Activated naive CD4-positive, alpha-beta T cell treated with anti-CD3 and anti-CD28 coated beads for 36 hours (primary cell): ENCODE data around the gene RAB25. TPM values are rescaled to one million over a fixed set of nuclear protein-coding genes. Genes with fewer than 3 reads are reported as not detected.

Source experiments
- CTCF ChIA-PET: fragments of 350-600 bp; sonication (Branson Sonifier 250); formaldehyde crosslinking; loops from one replicate; lab custom pipeline; 2021; ENCODE audit warnings: antibody characterized with exemption; lab: Charles Lee
- DNase-seq: peaks from one replicate; pipeline ENCODE4 v3.0.0-alpha.2; 2020
- H3K27ac Mint-ChIP-seq: one replicate; pipeline ENCODE4 v1.8.0; 2021; ENCODE audit warnings: mild to moderate bottlenecking, mixed read lengths
- H3K27me3 Mint-ChIP-seq: one replicate; pipeline ENCODE4 v1.8.0; 2021; ENCODE audit warnings: low read depth, mixed read lengths
- H3K36me3 Mint-ChIP-seq: one replicate; pipeline ENCODE4 v1.8.0; 2021; ENCODE audit warnings: low read depth, mixed read lengths
- H3K4me1 Mint-ChIP-seq: one replicate; pipeline ENCODE4 v1.8.0; 2021; ENCODE audit warnings: low read depth, mixed read lengths
- H3K4me3 Mint-ChIP-seq: one replicate; pipeline ENCODE4 v1.8.0; 2021; ENCODE audit warnings: mild to moderate bottlenecking, moderate library complexity, mixed read lengths
- H3K9me3 Mint-ChIP-seq: one replicate; pipeline ENCODE4 v1.8.0; 2021; ENCODE audit warnings: mixed read lengths
- intact Hi-C: fragments of 100-400 bp; cut with micrococcal nuclease; formaldehyde crosslinking; loops from one replicate; pipeline ENCODE4 v1.15.1; 2023
- total RNA-seq, 2 experiments: library from RNA; stranded (reverse); gene quantifications; one replicate each; pipeline ENCODE4 v1.2.3, GENCODE V29; 2021

RAB25 gene
- total RNA-seq, 2 experiments from 2014 or later, result 1.3 TPM

- intact Hi-C loops, result no loop called here
- no peak overlapping the region for H3K27ac Mint-ChIP-seq
- CTCF ChIA-PET, result interaction anchor here (1.3 kb wide), 1 partner anchor 56 kb away, joined by 6 read pairs; no protein-coding TSS in a partner anchor
These were observed 12.8 kb downstream of the RAB25 start for GRCh38 chr1:156073740-156074139.

GRCh38 chr1:156074661-156075060, 13.7 kb downstream of the RAB25 start:
- no peak for DNase-seq
- H3K9me3 Mint-ChIP-seq, result no peaks in the 10 kb centered on the region
- no peaks in the 10 kb centered on the region for H3K27me3 Mint-ChIP-seq
- no peaks in the 10 kb centered on the region for H3K4me1 Mint-ChIP-seq
- no peaks in the 10 kb centered on the region for H3K36me3 Mint-ChIP-seq
- H3K4me3 Mint-ChIP-seq, result no peak overlapping the region
- CTCF ChIA-PET, result interaction anchor here (0.5 to 1.0 kb wide), 5 partner anchors 8 to 120 kb away, joined by 3 to 5 read pairs (median 3); no protein-coding TSS in a partner anchor
- no peak overlapping the region for H3K27ac Mint-ChIP-seq
- intact Hi-C loops, result no loop called here

More at GRCh38 chr1:156073740-156074139, 12.8 kb downstream of the RAB25 start:
- Mint-ChIP-seq H3K36me3 (no peaks in the 10 kb centered on the region), H3K4me1 (no peaks in the 10 kb centered on the region), H3K9me3 (no peaks in the 10 kb centered on the region), H3K27me3 (no peaks in the 10 kb centered on the region), H3K4me3 (no peak overlapping the region)
- DNase-seq, result no peak

- intact Hi-C loops, result no loop called here
- Mint-ChIP-seq H3K36me3 (no peaks in the 10 kb centered on the region), H3K27me3 (no peaks in the 10 kb centered on the region), H3K27ac (no peak overlapping the region), H3K4me1 (no peaks in the 10 kb centered on the region), H3K9me3 (no peaks in the 10 kb centered on the region), H3K4me3 (no peak overlapping the region)
- DNase-seq, result no peak
- CTCF ChIA-PET, result interaction anchor here (0.6 to 1.0 kb wide), 4 partner anchors 9 to 71 kb away, joined by 3 to 4 read pairs (median 3); no protein-coding TSS in a partner anchor
These were observed 14.2 kb downstream of the RAB25 start for GRCh38 chr1:156075162-156075561.

GRCh38 chr1:156075775-156076204, 14.8 kb downstream of the RAB25 start:
- CTCF ChIA-PET, result interaction anchor here (0.6 to 0.7 kb wide), 2 partner anchors 10 to 70 kb away, joined by 3 read pairs; no protein-coding TSS in a partner anchor
- Mint-ChIP-seq H3K9me3 (no peaks in the 10 kb centered on the region), H3K4me3 (no peak overlapping the region), H3K27ac (no peak overlapping the region), H3K27me3 (no peaks in the 10 kb centered on the region), H3K4me1 (no peaks in the 10 kb centered on the region), H3K36me3 (no peaks in the 10 kb centered on the region)
- no peak for DNase-seq
- intact Hi-C loops, result no loop called here

GRCh38 chr1:156076609-156077429, 15.9 kb downstream of the RAB25 start:
- H3K27ac Mint-ChIP-seq, result no peak overlapping the region

GRCh38 chr1:156077430-156077760, 16.4 kb downstream of the RAB25 start:
- H3K4me1 Mint-ChIP-seq, result no peaks in the 10 kb centered on the region
- H3K4me3 Mint-ChIP-seq, result no peak overlapping the region
- H3K36me3 Mint-ChIP-seq, result no peaks in the 10 kb centered on the region
- H3K27ac Mint-ChIP-seq, result no peak overlapping the region
- H3K9me3 Mint-ChIP-seq, result no peaks in the 10 kb centered on the region
- CTCF ChIA-PET, result no interaction called here
- peaks cover 5% of the 10 kb centered on the region for H3K27me3 Mint-ChIP-seq
- DNase-seq, result no peak
- intact Hi-C loops, result no loop called here

More at GRCh38 chr1:156076609-156077429, 15.9 kb downstream of the RAB25 start:
- CTCF ChIA-PET, result no interaction called here
- Mint-ChIP-seq H3K36me3 (no peaks in the 10 kb centered on the region), H3K27me3 (peaks cover 5% of the 10 kb centered on the region), H3K4me3 (peak overlapping the region; percentile 27), H3K4me1 (no peaks in the 10 kb centered on the region), H3K9me3 (no peaks in the 10 kb centered on the region)
- intact Hi-C loops, result no loop called here
- no peak for DNase-seq

GRCh38 chr1:156078728-156079127, 17.8 kb downstream of the RAB25 start:
- no peak for DNase-seq
- Mint-ChIP-seq H3K4me1 (peaks cover 5% of the 10 kb centered on the region), H3K27me3 (peaks cover 12% of the 10 kb centered on the region), H3K36me3 (no peaks in the 10 kb centered on the region), H3K4me3 (no peak overlapping the region), H3K9me3 (no peaks in the 10 kb centered on the region), H3K27ac (no peak overlapping the region)
- CTCF ChIA-PET, result interaction anchor here (1.0 to 2.2 kb wide), 3 partner anchors 12 to 18 kb away, joined by 3 to 19 read pairs (median 5); no protein-coding TSS in a partner anchor
- intact Hi-C loops, result no loop called here

GRCh38 chr1:156079762-156080161, 18.8 kb downstream of the RAB25 start:
- no peak for DNase-seq
- CTCF ChIA-PET, result interaction anchor here (2.2 kb wide), 1 partner anchor 13 kb away, joined by 19 read pairs; no protein-coding TSS in a partner anchor
- Mint-ChIP-seq H3K27ac (no peak overlapping the region), H3K4me3 (no peak overlapping the region), H3K36me3 (no peaks in the 10 kb centered on the region), H3K27me3 (peaks cover 16% of the 10 kb centered on the region), H3K9me3 (no peaks in the 10 kb centered on the region), H3K4me1 (peaks cover 5% of the 10 kb centered on the region)
- intact Hi-C loops, result no loop called here

GRCh38 chr1:156080241-156080862, 19.4 kb downstream of the RAB25 start:
- peaks cover 16% of the 10 kb centered on the region for H3K27me3 Mint-ChIP-seq
- no peak overlapping the region for H3K4me3 Mint-ChIP-seq
- no peak overlapping the region for H3K27ac Mint-ChIP-seq
- DNase-seq, result no peak
- H3K9me3 Mint-ChIP-seq, result no peaks in the 10 kb centered on the region
- peaks cover 5% of the 10 kb centered on the region for H3K4me1 Mint-ChIP-seq
- intact Hi-C loops, result no loop called here
- CTCF ChIA-PET, result interaction anchor here (2.2 kb wide), 1 partner anchor 14 kb away, joined by 19 read pairs; no protein-coding TSS in a partner anchor
- no peaks in the 10 kb centered on the region for H3K36me3 Mint-ChIP-seq

- H3K4me1 Mint-ChIP-seq, result peaks cover 5% of the 10 kb centered on the region
- DNase-seq, result no peak
- H3K4me3 Mint-ChIP-seq, result peak overlapping the region; percentile 45
- intact Hi-C loops, result no loop called here
- H3K27ac Mint-ChIP-seq, result no peak overlapping the region
- no peaks in the 10 kb centered on the region for H3K36me3 Mint-ChIP-seq
- CTCF ChIA-PET, result no interaction called here
- H3K9me3 Mint-ChIP-seq, result no peaks in the 10 kb centered on the region
- peaks cover 16% of the 10 kb centered on the region for H3K27me3 Mint-ChIP-seq
These were observed 19.9 kb downstream of the RAB25 start for GRCh38 chr1:156080863-156081179.

GRCh38 chr1:156081180-156081916, 20.4 kb downstream of the RAB25 start:
- DNase-seq, result no peak
- no peak overlapping the region for H3K27ac Mint-ChIP-seq
- H3K27me3 Mint-ChIP-seq, result peaks cover 20% of the 10 kb centered on the region
- no peaks in the 10 kb centered on the region for H3K9me3 Mint-ChIP-seq
- H3K4me1 Mint-ChIP-seq, result peaks cover 5% of the 10 kb centered on the region
- peak overlapping the region; percentile 75 for H3K4me3 Mint-ChIP-seq
- CTCF ChIA-PET, result interaction anchor here (2.5 kb wide), 1 partner anchor 16 kb away, joined by 6 read pairs; no protein-coding TSS in a partner anchor
- intact Hi-C loops, result no loop called here
- no peaks in the 10 kb centered on the region for H3K36me3 Mint-ChIP-seq

GRCh38 chr1:156081917-156082308, 21.0 kb downstream of the RAB25 start:
- CTCF ChIA-PET, result interaction anchor here (1.2 to 3.5 kb wide), 4 partner anchors 9 to 46 kb away, joined by 3 to 28 read pairs (median 8); no protein-coding TSS in a partner anchor

More at GRCh38 chr1:156081917-156082308, 21.0 kb downstream of the RAB25 start:
- Mint-ChIP-seq H3K4me3 (peak overlapping the region; percentile 75), H3K4me1 (peaks cover 5% of the 10 kb centered on the region), H3K27me3 (peaks cover 22% of the 10 kb centered on the region), H3K27ac (no peak overlapping the region), H3K36me3 (no peaks in the 10 kb centered on the region), H3K9me3 (no peaks in the 10 kb centered on the region)
- DNase-seq, result no peak
- intact Hi-C loops, result loop anchor here (1.0 kb wide), 1 partner anchor 28 kb away; the partner anchor contains the start of gene LAMTOR2
